ENCODE results near the gene HERC2. TPM values are rescaled to one million over a fixed set of nuclear protein-coding genes. Genes with fewer than 3 reads are reported as not detected.

HERC2 gene
- total RNA-seq, 1 donor from 2014 or later, result 58.5 TPM

GRCh38 chr15:28097656-28098359, 224.2 kb downstream of the HERC2 start:
- no peaks in the 10 kb centered on the region for H3K9me3 Mint-ChIP-seq (ENCODE audit: low read depth)
- H3K27ac Mint-ChIP-seq (ENCODE audit: unreplicated experiment), result peak overlapping the region; percentile 53
- no peaks in the 10 kb centered on the region for H3K36me3 Mint-ChIP-seq (ENCODE audit: low read depth)
- no peaks in the 10 kb centered on the region for H3K27me3 Mint-ChIP-seq (ENCODE audit: low read depth)
- no peak for TF ChIP-seq CTCF (IDR thresholded peaks at IDR 0.05)
- peak overlapping the region; percentile 56 for H3K4me3 Mint-ChIP-seq (ENCODE audit: unreplicated experiment)
- DNase-seq (ENCODE audit: low spot score), result no peak
- H3K4me1 Mint-ChIP-seq (ENCODE audit: low read depth), result peaks cover 35% of the 10 kb centered on the region

- no peaks in the 10 kb centered on the region for H3K27me3 Mint-ChIP-seq (ENCODE audit: low read depth)
- peak; percentile 24 for TF ChIP-seq CTCF (IDR thresholded peaks at IDR 0.05)
- H3K9me3 Mint-ChIP-seq (ENCODE audit: low read depth), result peaks cover 2% of the 10 kb centered on the region
- H3K36me3 Mint-ChIP-seq (ENCODE audit: low read depth), result no peaks in the 10 kb centered on the region
- no peak for DNase-seq (ENCODE audit: low spot score)
- peak overlapping the region; percentile 88 for H3K4me3 Mint-ChIP-seq (ENCODE audit: unreplicated experiment)
- H3K4me1 Mint-ChIP-seq (ENCODE audit: low read depth), result peaks cover 35% of the 10 kb centered on the region
- H3K27ac Mint-ChIP-seq (ENCODE audit: unreplicated experiment), result no peak overlapping the region
These were observed 225.1 kb downstream of the HERC2 start for GRCh38 chr15:28096670-28097431.

GRCh38 chr15:28096411-28096669, 225.6 kb downstream of the HERC2 start:
- no peaks in the 10 kb centered on the region for H3K36me3 Mint-ChIP-seq (ENCODE audit: low read depth)
- H3K4me1 Mint-ChIP-seq (ENCODE audit: low read depth), result peaks cover 35% of the 10 kb centered on the region
- peaks cover 2% of the 10 kb centered on the region for H3K9me3 Mint-ChIP-seq (ENCODE audit: low read depth)
- DNase-seq (ENCODE audit: low spot score), result no peak
- no peak for TF ChIP-seq CTCF (IDR thresholded peaks at IDR 0.05)
- H3K27me3 Mint-ChIP-seq (ENCODE audit: low read depth), result no peaks in the 10 kb centered on the region
- peak overlapping the region; percentile 92 for H3K27ac Mint-ChIP-seq (ENCODE audit: unreplicated experiment)
- peak overlapping the region; percentile 88 for H3K4me3 Mint-ChIP-seq (ENCODE audit: unreplicated experiment)

- Mint-ChIP-seq H3K36me3 (ENCODE audit: low read depth) (peaks cover 6% of the 10 kb centered on the region), H3K4me3 (ENCODE audit: unreplicated experiment) (peak overlapping the region; percentile 88), H3K4me1 (ENCODE audit: low read depth) (peaks cover 34% of the 10 kb centered on the region), H3K27ac (ENCODE audit: unreplicated experiment) (peak overlapping the region; percentile 14), H3K9me3 (ENCODE audit: low read depth) (peaks cover 14% of the 10 kb centered on the region), H3K27me3 (ENCODE audit: low read depth) (no peaks in the 10 kb centered on the region)
- TF ChIP-seq CTCF (IDR thresholded peaks at IDR 0.05), result no peak
- DNase-seq (ENCODE audit: low spot score), result no peak
These were observed 227.1 kb downstream of the HERC2 start for GRCh38 chr15:28094732-28095521.

All from chondrocyte (in vitro differentiated cells).